Thyroid gland (tissue), 4 donors: Measurements from ENCODE around the gene GLOD4.

ENCODE experiments used
- POLR2A ChIP-seq, 2 donors: fragments of 450-650 bp; IDR thresholded peaks; one replicate each; pipeline ENCODE4 v1.6.1; 2017; ENCODE audit warnings: antibody characterized with exemption in 2 of 2, mild to moderate bottlenecking in 2 of 2, moderate library complexity in 1 of 2
- TF ChIP-seq, protein P1 (sequence below), 6 experiments: fragments of 200-600 bp in 3 of 6; fragments of 450-650 bp in 3 of 6; sonication (generic) in 3 of 6; IDR thresholded peaks; one replicate each; pipeline ENCODE4 v1.5.1; 2016 to 2019; ENCODE audit warnings: antibody characterized with exemption in 6 of 6, mild to moderate bottlenecking in 2 of 6, inconsistent platforms in 1 of 6, moderate library complexity in 1 of 6

DNA sequence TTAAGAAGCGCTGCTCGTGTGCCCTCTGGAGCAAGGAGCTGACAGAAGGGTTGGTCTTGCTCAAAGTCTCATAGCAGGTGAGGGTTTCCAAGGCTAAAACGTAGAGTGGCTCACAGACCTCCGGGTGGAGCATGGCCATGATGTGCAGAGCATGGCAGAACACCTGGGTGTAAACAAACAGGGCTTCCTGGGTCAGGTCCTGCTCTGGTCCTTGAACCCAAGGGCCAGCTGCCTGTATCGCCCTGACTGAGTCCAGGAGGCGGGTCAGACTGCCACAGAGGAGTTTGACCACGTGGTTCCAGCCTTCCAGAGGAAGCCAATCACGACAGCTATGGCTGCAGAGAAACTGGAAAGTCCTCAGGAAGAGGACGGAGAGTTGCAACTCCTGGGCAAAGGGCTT, 37.1 kb downstream of the GLOD4 start:
- TF ChIP-seq, protein P1, sequence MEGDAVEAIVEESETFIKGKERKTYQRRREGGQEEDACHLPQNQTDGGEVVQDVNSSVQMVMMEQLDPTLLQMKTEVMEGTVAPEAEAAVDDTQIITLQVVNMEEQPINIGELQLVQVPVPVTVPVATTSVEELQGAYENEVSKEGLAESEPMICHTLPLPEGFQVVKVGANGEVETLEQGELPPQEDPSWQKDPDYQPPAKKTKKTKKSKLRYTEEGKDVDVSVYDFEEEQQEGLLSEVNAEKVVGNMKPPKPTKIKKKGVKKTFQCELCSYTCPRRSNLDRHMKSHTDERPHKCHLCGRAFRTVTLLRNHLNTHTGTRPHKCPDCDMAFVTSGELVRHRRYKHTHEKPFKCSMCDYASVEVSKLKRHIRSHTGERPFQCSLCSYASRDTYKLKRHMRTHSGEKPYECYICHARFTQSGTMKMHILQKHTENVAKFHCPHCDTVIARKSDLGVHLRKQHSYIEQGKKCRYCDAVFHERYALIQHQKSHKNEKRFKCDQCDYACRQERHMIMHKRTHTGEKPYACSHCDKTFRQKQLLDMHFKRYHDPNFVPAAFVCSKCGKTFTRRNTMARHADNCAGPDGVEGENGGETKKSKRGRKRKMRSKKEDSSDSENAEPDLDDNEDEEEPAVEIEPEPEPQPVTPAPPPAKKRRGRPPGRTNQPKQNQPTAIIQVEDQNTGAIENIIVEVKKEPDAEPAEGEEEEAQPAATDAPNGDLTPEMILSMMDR (IDR thresholded peaks at IDR 0.05), result no peak
- no peak for TF ChIP-seq POLR2A (IDR thresholded peaks at IDR 0.05)
